Activated T-helper 2 cell treated with anti-CD3 and anti-CD28 coated beads, Interferon-gamma antibody, Interleukin-2, Interleukin-4, amounts not matched to agents 10 μg/mL and 5 μg/mL and 100 μg/mL, durations not matched to agents 14 hours and 24 hours and 36 hours (primary cell): ENCODE measurements around the gene MAPKAPK3. TPM values are rescaled to one million over a fixed set of nuclear protein-coding genes. Genes with fewer than 3 reads are reported as not detected.

ENCODE experiments used
- total RNA-seq: library from RNA; stranded (reverse); gene quantifications from 2 replicates; pipeline ENCODE4 v1.2.3, GENCODE V29; 2022

Gene MAPKAPK3
- total RNA-seq, 1 donor from 2014 or later: 190 TPM

Other genes with a start within 250 kb of the MAPKAPK3 start
- gene CACNA2D2, start 113.5 kb upstream of the MAPKAPK3 start, total RNA-seq: 0.46 and 0.59 TPM in 2 replicates
- 35.2 and 37.2 TPM in 2 replicates for gene C3orf18, start 49.4 kb upstream of the MAPKAPK3 start, total RNA-seq
- 61.7 and 68.7 TPM in 2 replicates for gene HEMK1, start 47.6 kb upstream of the MAPKAPK3 start, total RNA-seq
- gene CISH, start 5.4 kb upstream of the MAPKAPK3 start, total RNA-seq: 351 and 355 TPM in 2 replicates
- gene DOCK3, start 57.8 kb downstream of the MAPKAPK3 start, total RNA-seq: 1.1 and 1.4 TPM in 2 replicates